Muscle layer of duodenum (tissue), 2 donors: ENCODE data around the gene AQP6.

ENCODE experiments used
- H3K27ac ChIP-seq: one replicate; pipeline ENCODE4 v1.7.0; 2013; ENCODE audit warnings: mild to moderate bottlenecking, low read length
- H3K27me3 ChIP-seq: one replicate; pipeline ENCODE4 v1.7.0; 2013; ENCODE audit warnings: low read depth, mild to moderate bottlenecking, control low read depth, low read length
- H3K36me3 ChIP-seq, 2 donors: one replicate each; pipeline ENCODE4 v1.7.0; 2013; ENCODE audit warnings: low read length in 2 of 2, control low read depth in 1 of 2, mild to moderate bottlenecking in 1 of 2; ENCODE audit not compliant: insufficient read depth in 2 of 2, control insufficient read depth in 1 of 2
- H3K4me1 ChIP-seq, 2 donors: one replicate each; pipeline ENCODE4 v1.7.0; 2013; ENCODE audit warnings: low read length in 2 of 2, mild to moderate bottlenecking in 2 of 2, control low read depth in 1 of 2, moderate library complexity in 1 of 2; ENCODE audit not compliant: insufficient read depth in 2 of 2, control insufficient read depth in 1 of 2
- H3K4me3 ChIP-seq, 2 donors: one replicate each; pipeline ENCODE4 v1.7.0; 2013; ENCODE audit warnings: low read length in 2 of 2, low read depth in 1 of 2, mild to moderate bottlenecking in 1 of 2
- H3K9me3 ChIP-seq, 2 donors: one replicate each; pipeline ENCODE4 v1.7.0; 2013; ENCODE audit warnings: low read length in 2 of 2, control low read depth in 1 of 2, mild to moderate bottlenecking in 1 of 2; ENCODE audit not compliant: control insufficient read depth in 1 of 2
- donor health status: healthy.

AQP6 gene

DNA sequence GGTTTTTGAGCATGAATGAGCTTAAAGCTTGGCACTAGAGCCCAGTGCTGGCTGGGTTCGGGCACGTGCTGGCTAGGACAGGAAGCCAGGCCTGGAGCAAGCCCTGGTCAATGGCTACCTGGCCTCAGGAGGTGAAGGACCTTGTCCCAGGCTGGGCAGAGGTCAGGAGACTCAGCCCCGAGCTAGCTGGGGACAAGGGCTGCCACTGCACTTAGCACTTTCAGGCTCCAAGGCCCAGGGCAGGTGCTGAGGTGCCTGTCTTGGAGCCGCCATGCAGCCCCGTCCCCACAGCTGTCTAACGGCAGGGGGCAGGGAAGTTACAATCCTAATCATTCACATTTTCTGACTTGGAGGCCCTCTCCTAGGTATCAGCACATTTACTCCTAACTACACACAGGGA, 4.3 kb upstream of the AQP6 start:
- peaks cover 0 to 15% of the 10 kb centered on the region in 2 donors for H3K4me1 ChIP-seq
- H3K36me3 ChIP-seq: no peaks in the 10 kb centered on the region
- H3K4me3 ChIP-seq: no peak overlapping the region
- H3K27ac ChIP-seq: no peak overlapping the region
- H3K9me3 ChIP-seq: no peaks in the 10 kb centered on the region
- H3K27me3 ChIP-seq: no peaks in the 10 kb centered on the region

DNA sequence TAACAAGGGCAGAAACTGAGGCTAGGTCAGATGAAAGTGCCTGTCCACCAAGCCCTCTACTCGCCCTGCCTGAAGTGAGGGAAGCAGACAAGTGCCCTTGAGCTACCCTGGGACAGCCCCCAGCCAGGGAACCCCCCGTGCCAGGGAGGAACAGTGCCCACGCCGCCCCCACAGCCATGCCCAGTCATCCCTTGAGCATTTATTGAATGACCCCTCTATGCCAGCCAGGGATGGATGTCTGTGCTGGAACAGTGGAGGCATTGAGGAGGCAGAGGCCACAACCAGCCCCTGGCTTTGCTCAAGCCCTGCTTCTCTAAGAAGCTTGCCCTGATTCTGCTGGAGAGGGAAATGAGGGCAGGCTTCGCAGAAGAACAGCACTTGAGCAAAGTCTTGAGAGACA, 3.7 kb upstream of the AQP6 start:
- Histone ChIP-seq H3K9me3 (no peaks in the 10 kb centered on the region), H3K4me3 (no peak overlapping the region), H3K27me3 (no peaks in the 10 kb centered on the region), H3K27ac (no peak overlapping the region), H3K36me3 (no peaks in the 10 kb centered on the region), H3K4me1 (peaks cover 0 to 16% of the 10 kb centered on the region in 2 donors)

DNA sequence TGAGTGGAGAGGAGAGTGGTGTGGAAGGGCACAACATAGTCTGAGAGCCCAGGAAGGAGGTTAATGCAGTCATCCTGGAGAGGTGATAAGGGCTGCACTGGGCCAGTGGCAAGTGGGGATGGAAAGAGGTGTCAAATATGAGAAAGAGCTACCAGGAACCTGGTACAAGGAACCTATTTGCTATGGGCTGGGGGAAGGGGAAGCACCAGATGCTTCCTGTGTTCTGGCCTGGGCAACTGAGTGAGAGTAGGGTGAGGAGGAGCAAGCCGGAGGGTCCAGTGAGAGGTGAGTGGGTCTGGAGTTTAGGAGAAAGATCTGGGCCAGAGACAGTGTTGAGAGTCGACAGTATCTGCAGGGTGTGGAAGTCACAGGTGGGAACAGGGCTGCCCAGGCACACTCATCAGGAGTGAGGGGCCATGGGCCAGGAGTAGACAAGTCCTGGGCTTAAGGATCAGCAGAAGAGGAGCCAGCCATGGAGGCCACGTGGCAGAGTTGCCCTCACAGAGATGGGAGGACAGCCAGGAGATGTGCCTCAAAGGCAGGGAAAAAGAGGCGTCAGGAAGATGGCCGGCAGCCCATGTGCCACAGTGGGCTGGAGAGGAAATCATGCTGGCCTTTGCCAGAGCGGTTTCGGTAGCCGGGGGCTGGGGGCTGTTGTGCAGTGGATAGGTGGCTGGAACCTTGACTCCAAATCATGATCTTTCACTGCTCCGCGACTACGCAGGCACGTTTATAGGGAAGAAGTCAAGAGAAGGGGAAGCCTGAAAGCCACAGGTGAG, 2.9 kb upstream of the AQP6 start:
- H3K4me3 ChIP-seq: no peak overlapping the region
- H3K4me1 ChIP-seq: peaks cover 1 to 23% of the 10 kb centered on the region in 2 donors
- H3K27ac ChIP-seq: no peak overlapping the region
- H3K9me3 ChIP-seq: no peaks in the 10 kb centered on the region
- H3K36me3 ChIP-seq: no peaks in the 10 kb centered on the region
- no peaks in the 10 kb centered on the region for H3K27me3 ChIP-seq

DNA sequence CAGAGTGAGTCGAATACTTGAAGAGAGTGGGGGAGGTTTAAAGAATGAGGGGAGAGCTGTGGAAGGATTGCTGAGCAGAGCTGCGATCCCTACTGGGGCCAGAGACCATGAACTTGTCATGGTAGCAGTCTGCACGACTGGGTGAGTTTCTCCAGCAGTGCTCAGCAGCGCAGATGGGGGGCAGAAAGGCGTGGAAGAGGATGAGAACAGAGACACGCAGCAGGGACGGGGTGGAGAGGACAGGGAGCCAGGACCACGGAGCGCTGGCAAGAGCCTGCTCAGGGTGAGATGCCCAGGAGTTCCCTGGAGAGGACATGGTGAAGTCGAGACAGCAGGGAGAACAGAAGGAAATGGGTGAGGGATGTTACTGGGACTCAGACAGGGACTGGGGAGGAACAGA, 2.1 kb upstream of the AQP6 start:
- Histone ChIP-seq H3K27ac (no peak overlapping the region), H3K9me3 (no peaks in the 10 kb centered on the region), H3K4me3 (no peak overlapping the region), H3K36me3 (no peaks in the 10 kb centered on the region), H3K27me3 (no peaks in the 10 kb centered on the region), H3K4me1 (peaks cover 7 to 31% of the 10 kb centered on the region in 2 donors)

- Histone ChIP-seq H3K36me3 (no peaks in the 10 kb centered on the region), H3K4me3 (no peak overlapping the region), H3K27me3 (no peaks in the 10 kb centered on the region), H3K4me1 (peaks cover 7 to 31% of the 10 kb centered on the region in 2 donors), H3K27ac (no peak overlapping the region), H3K9me3 (no peaks in the 10 kb centered on the region)
These were observed 1.6 kb upstream of the AQP6 start for GRCh38 chr12:49971141-49971540.

DNA sequence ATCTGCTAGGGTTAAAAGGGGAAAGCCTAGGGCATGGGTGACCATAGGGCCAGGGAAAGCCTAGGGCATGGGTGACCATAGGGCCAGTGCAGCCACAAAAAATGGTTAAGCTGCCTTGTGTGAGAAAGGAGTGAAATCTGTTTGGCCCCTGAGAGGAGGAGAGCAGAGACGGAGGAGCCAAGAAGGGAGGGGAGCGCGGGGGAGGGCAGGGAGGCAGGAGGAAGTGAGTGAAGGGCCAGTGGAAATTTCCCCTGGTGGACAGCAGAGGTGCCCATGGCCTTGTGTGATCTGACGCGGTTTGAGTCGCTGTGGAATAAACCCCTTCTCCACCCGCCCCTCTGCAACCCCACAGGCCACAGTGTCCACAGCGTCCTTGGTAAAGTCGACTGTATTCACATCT, 618 bp upstream of the AQP6 start:
- Histone ChIP-seq H3K4me1 (peaks cover 7 to 29% of the 10 kb centered on the region in 2 donors), H3K9me3 (no peaks in the 10 kb centered on the region), H3K27me3 (no peaks in the 10 kb centered on the region), H3K27ac (no peak overlapping the region), H3K36me3 (no peaks in the 10 kb centered on the region), H3K4me3 (no peak overlapping the region)

GRCh38 chr12:49973361-49973830, 649 bp downstream of the AQP6 start:
- H3K4me3 ChIP-seq: no peak overlapping the region
- no peaks in the 10 kb centered on the region for H3K27me3 ChIP-seq
- no peaks in the 10 kb centered on the region for H3K36me3 ChIP-seq
- peaks cover 7 to 25% of the 10 kb centered on the region in 2 donors for H3K4me1 ChIP-seq
- no peaks in the 10 kb centered on the region for H3K9me3 ChIP-seq
- no peak overlapping the region for H3K27ac ChIP-seq

DNA sequence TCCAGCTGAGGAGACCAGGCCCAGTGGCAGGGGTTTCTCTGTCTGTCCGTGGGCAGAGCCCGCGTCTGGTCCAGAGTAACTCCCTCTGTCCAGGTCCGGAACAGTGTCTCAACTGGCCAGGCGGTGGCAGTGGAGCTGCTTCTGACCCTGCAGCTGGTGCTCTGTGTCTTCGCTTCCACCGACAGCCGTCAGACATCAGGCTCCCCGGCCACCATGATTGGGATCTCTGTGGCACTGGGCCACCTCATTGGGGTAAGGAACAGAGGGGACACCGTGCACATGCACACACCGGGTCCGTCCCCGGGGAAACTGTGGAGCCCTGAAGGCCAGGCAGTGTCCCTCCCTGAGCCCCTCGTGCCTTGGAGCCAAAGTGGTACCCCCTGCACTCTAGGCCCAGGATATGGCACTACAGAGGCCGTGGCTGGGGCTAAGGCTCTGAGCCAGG, 1.5 kb downstream of the AQP6 start:
- no peaks in the 10 kb centered on the region for H3K9me3 ChIP-seq
- no peaks in the 10 kb centered on the region for H3K36me3 ChIP-seq
- H3K4me3 ChIP-seq: peak overlapping the region in 1 of 2 donors; percentile 6
- no peak overlapping the region for H3K27ac ChIP-seq
- peaks cover 7 to 28% of the 10 kb centered on the region in 2 donors for H3K4me1 ChIP-seq
- no peaks in the 10 kb centered on the region for H3K27me3 ChIP-seq

DNA sequence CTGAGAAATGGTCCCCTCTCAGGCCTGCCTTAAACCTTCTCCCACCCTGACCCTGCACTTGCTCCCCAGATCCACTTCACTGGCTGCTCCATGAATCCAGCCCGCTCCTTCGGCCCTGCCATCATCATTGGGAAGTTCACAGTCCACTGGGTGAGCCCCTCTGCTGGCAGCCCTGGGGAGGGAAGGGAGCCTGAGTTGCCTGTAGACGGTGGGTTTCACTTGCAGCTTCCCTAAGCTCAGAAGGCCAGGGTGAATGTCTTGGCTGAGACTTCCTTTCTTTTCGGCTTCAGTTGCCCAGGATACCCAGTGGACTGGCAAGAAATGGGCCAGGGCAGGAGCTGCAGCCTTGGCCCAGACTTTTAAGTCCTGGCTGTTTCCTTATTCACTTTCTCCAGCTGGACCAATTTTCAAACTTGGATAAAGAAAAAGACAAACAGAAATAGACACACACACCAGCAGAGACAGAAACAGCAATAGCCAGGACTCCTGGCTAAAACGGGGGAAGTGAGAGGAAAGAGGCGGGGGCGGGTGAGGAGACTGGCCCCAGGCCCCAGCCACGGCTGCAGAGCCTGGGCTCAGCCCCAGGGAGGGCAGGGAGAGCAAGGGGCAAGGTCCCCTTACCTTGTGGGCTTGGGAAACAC, 2.0 kb downstream of the AQP6 start:
- Histone ChIP-seq H3K4me1 (peaks cover 7 to 28% of the 10 kb centered on the region in 2 donors), H3K4me3 (peak overlapping the region in 1 of 2 donors; percentile 6), H3K36me3 (no peaks in the 10 kb centered on the region), H3K9me3 (no peaks in the 10 kb centered on the region), H3K27me3 (no peaks in the 10 kb centered on the region), H3K27ac (no peak overlapping the region)

DNA sequence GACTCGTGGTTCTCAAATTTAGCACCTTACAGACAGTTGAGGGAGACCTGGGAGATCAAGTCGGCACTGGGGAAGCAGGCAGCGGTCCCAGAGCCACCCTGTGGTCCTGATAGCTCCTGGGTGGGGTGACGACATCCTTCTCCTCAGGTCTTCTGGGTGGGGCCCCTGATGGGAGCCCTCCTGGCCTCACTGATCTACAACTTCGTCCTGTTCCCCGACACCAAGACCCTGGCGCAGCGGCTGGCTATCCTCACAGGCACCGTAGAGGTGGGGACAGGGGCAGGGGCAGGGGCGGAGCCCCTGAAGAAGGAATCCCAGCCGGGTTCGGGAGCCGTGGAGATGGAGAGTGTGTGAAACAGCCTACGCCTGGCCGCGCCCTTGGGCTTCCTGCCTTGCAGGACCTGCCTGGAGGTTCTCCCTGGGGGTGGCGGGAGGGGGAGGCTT, 2.6 kb downstream of the AQP6 start:
- H3K9me3 ChIP-seq: no peaks in the 10 kb centered on the region
- no peaks in the 10 kb centered on the region for H3K36me3 ChIP-seq
- H3K4me1 ChIP-seq: peaks cover 7 to 28% of the 10 kb centered on the region in 2 donors
- H3K27ac ChIP-seq: no peak overlapping the region
- H3K4me3 ChIP-seq: no peak overlapping the region
- H3K27me3 ChIP-seq: no peaks in the 10 kb centered on the region

DNA sequence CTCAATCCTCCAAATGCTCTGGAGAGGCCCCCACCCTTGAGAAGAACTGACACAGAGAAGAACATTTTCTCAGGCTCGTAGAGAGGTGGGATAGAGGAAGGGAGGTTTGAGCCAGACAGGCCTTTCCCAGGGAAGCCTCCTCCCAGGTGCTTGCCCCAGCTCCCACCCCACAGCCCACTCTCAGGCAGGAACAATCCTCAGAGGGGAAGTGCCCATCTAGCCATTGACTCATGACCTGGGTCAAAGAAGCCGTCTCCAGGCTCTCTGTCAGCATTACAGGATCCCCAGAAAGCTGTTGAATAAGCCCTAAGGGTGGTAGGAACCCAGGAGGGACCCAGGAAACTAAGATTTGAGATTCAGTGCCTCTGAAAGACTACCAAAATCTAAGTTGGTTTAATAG, 3.8 kb downstream of the AQP6 start:
- H3K27me3 ChIP-seq: no peaks in the 10 kb centered on the region
- no peaks in the 10 kb centered on the region for H3K36me3 ChIP-seq
- H3K4me3 ChIP-seq: no peak overlapping the region
- peaks cover 7 to 24% of the 10 kb centered on the region in 2 donors for H3K4me1 ChIP-seq
- no peak overlapping the region for H3K27ac ChIP-seq
- no peaks in the 10 kb centered on the region for H3K9me3 ChIP-seq
